ENCODE data around the gene TMEM60.
A peak's percentile ranks its signal among the peaks of the same experiment; 100 is the strongest.
"Not testable (repeated sequence)": the region's sequence is repeated elsewhere in the genome, so short reads cannot be mapped to it uniquely, and the experiment has no call there.

TMEM60 gene, protein sequence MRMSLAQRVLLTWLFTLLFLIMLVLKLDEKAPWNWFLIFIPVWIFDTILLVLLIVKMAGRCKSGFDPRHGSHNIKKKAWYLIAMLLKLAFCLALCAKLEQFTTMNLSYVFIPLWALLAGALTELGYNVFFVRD

GRCh38 chr7:77798394-77799077 lies at the start of gene TMEM60, which contains the start of gene PHTF2:
TSS of gene TMEM60 (minus strand) at chr7:77798434. CDS start at chr7:77794373, 4,061 bp downstream.
TSS of gene PHTF2 (plus strand) at chr7:77798773.
- peak; percentile 93 for DNase-seq (ENCODE audit: low spot score)
- TF ChIP-seq, protein P1, sequence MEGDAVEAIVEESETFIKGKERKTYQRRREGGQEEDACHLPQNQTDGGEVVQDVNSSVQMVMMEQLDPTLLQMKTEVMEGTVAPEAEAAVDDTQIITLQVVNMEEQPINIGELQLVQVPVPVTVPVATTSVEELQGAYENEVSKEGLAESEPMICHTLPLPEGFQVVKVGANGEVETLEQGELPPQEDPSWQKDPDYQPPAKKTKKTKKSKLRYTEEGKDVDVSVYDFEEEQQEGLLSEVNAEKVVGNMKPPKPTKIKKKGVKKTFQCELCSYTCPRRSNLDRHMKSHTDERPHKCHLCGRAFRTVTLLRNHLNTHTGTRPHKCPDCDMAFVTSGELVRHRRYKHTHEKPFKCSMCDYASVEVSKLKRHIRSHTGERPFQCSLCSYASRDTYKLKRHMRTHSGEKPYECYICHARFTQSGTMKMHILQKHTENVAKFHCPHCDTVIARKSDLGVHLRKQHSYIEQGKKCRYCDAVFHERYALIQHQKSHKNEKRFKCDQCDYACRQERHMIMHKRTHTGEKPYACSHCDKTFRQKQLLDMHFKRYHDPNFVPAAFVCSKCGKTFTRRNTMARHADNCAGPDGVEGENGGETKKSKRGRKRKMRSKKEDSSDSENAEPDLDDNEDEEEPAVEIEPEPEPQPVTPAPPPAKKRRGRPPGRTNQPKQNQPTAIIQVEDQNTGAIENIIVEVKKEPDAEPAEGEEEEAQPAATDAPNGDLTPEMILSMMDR (IDR thresholded peaks at IDR 0.05; ENCODE audit: extremely low read depth, missing control alignments) = peak; percentile 32

- TF ChIP-seq, protein P1 (IDR thresholded peaks at IDR 0.05; ENCODE audit: extremely low read depth, missing control alignments) = no peak
- DNase-seq (ENCODE audit: low spot score) = no peak
Measured at GRCh38 chr7:77846317-77847092, 48.3 kb upstream of the TMEM60 start.

- TF ChIP-seq, protein P1 (IDR thresholded peaks at IDR 0.05; ENCODE audit: extremely low read depth, missing control alignments) = no peak
- DNase-seq (ENCODE audit: low spot score) = no peak
Measured at GRCh38 chr7:77843194-77843593, 45.0 kb upstream of the TMEM60 start.

DNA sequence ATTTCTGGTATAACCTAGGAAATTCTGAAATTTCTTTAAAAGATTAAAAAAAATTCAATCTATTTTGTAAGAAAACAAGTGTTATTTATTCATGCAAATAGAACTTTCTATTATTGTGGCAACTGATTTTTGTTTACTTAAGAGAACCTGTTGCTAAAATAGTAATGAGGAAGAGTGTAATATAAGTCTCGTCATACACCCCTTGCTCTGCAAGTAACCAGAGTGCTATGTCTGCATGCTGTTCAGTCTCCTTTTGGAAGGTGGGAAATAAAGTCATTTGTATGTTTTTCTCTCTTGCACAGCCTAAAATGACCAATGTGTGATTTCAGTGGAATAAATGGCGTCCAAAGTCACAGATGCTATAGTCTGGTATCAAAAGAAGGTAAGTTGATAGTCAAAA lies 41.7 kb upstream of the TMEM60 start:
- TF ChIP-seq, protein P1 (IDR thresholded peaks at IDR 0.05; ENCODE audit: extremely low read depth, missing control alignments) = no peak
- no peak for DNase-seq (ENCODE audit: low spot score)

- TF ChIP-seq, protein P1 (IDR thresholded peaks at IDR 0.05; ENCODE audit: extremely low read depth, missing control alignments) = no peak
- DNase-seq (ENCODE audit: low spot score) = no peak
Measured at GRCh38 chr7:77838929-77839491, 40.8 kb upstream of the TMEM60 start.

GRCh38 chr7:77837966-77838365 lies 39.7 kb upstream of the TMEM60 start:
- TF ChIP-seq, protein P1 (IDR thresholded peaks at IDR 0.05; ENCODE audit: extremely low read depth, missing control alignments) = no peak
- no peak for DNase-seq (ENCODE audit: low spot score)

- no peak for DNase-seq (ENCODE audit: low spot score)
- TF ChIP-seq, protein P1 (IDR thresholded peaks at IDR 0.05; ENCODE audit: extremely low read depth, missing control alignments) = no peak
Measured at GRCh38 chr7:77837275-77837674, 39.0 kb upstream of the TMEM60 start.

DNA sequence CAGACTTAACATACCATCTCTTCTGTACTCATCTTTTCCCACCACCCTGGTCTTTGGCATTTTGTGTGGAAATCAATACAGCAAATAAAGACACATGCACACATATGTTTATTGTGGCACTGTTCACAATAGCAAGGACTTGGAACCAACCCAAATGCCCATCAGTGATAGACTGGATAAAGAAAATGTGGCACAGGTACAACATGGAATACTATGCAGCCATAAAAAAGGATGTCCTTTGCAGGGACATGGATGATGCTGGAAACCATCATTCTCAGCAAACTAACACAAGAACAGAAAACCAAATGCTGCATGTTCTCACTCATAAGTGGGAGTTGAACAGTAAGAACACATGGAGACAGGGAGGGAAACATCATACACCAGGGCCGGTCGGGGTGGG lies 38.2 kb upstream of the TMEM60 start:
- DNase-seq (ENCODE audit: low spot score) = not testable (repeated sequence)

Data from GM20000 (cell line).